GM21526 (cell line): ENCODE measurements around the gene MID1.
A peak's percentile ranks its signal among the peaks of the same experiment; 100 is the strongest.
"Not testable (repeated sequence)": the region's sequence is repeated elsewhere in the genome, so short reads cannot be mapped to it uniquely, and the experiment has no call there.

Source experiments
- ATAC-seq: cut with Tn5 transposase; IDR thresholded peaks from one replicate; pipeline ENCODE4 v1.9.1; 2021; ENCODE audit warnings: moderate library complexity; ENCODE audit not compliant: unreplicated experiment, low FRiP score

MID1 gene

DNA sequence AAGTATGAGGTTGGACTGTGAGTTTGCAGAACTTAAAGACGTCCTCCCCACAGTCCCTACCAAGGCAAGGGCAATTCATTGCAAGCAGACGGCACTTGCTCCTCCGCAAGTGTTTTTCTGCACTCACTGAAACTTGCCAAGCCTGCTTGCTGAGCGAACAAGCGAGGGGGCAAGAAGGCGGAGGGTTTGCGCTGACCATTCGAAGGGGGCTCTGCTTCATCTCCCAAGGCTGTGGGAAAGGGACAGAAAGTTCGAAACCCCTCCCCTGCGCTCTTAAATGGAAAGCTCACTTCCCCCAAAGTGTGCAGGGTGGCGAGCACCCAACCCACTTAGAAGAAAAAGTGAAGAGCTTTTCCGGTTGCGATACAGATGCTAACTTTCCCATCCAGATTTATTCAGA, 1.4 kb downstream of the MID1 start:
- ATAC-seq, result no peak

DNA sequence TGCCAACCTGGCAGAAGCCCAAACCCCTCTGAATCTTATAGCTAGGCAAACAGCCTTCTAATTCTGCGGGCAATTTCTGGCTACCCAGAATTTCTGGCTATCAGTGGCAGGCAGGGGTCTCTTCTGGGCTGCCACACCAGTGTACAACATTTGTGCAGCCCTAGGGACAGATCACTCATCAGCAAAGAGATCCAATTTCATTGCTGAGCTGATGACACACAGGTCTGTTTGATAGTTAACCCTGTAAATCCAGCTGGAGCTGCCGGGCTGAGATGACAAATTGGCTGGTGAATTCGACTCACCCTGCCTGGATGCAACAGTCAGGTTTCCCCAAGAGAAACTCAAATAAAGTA, 2.4 kb downstream of the MID1 start:
- no peak for ATAC-seq

DNA sequence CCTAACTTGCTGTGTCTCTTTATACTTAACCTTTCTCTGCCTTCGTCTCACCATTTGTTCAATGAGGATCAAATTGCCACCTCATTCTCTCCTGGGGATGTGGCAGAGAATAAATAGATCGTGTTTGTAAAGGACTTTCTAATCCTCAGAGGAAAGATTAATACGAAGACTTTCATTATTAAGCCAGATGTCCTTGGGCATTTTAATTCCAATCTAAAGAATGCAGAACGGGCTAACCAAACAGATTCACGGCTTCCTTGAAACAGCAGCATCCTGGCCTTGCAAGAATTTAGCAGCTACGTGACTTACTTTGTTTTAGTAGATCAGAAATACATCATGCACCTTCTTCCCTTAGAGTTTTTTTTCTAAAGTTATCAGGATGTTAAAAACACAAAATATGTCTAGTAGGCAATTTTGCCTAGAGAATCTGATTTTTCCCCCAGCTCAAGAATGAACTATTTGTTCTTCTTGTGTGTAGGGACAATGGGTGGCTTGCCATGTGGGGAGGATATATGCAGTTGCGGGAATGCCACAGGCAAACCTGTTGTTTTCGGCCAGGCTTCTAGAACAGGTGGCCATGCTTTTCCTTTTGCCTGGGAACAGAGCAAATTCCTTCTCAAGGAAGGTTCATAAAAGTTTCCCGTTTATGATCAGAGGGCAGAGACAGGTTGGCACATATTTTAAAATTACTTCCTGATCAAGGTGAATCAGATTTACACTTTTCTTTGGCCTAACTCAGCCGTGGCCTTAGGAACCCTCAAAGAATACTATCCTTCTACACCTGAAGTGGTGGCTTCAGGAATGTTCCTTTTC, 3.0 kb downstream of the MID1 start:
- ATAC-seq, result no peak

- peak; percentile 75 for ATAC-seq
These were observed 4.2 kb downstream of the MID1 start for GRCh38 chrX:10615931-10616774.

DNA sequence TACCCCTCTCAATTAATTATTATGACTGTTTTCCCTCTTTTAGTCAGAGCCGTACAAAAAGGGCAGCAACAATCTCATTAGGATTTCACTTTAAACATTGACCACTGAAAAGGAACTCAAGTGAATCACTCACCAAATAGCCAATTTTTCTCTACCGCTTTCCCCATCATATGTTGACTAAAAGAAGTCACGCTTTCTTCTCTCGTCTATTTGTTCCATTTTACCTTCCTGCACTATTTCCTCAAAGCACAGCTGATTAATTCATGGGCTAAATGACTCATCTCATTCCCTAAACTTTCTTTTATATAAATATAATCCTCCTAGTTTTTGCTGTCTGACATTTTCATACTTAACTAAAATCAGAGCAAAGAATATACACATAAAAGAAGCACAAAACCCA, 8.2 kb downstream of the MID1 start:
- no peak for ATAC-seq

GRCh38 chrX:10611441-10612090, 8.8 kb downstream of the MID1 start:
- ATAC-seq, result no peak

DNA sequence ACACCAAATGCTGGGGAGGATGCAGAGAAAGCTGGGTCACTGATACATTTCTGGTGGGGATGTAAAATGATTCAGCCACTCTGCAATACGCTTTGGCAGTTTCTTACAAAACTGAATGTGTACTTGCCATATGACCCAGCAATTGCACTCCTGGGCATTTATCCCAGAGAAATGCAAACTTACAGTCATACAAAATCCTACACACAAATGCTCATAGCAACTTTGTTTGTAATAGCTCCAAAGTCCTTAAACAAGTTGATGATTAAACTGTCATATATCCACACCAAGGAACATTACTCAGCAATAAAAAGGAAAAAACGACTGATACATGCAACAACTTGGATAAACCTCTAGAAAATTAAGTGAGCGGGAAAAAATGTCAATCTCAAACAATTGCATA, 12.3 kb downstream of the MID1 start:
- no peak for ATAC-seq

DNA sequence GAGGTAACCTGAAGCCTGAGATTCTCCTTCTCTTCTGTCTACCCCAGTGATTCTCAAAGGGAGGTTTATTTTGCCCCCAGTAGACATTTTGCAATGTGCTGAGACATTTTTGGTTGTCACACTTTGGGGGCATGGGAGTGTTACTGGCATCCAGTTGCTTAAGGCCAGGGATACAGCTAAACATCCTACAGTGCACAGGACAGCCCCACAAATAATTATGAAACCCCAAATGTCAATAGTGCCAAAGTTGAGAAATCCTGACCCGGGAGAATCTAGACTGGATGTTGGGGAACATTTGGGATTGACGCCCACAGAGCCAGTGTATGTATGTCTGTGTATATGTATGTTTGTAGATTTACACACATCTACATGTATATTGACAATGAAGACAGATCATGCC, 13.2 kb downstream of the MID1 start:
- no peak for ATAC-seq

GRCh38 chrX:10603612-10604011, 16.8 kb downstream of the MID1 start:
- no peak for ATAC-seq

- no peak for ATAC-seq
These were observed 17.7 kb downstream of the MID1 start for GRCh38 chrX:10602646-10603045.

- no peak for ATAC-seq
These were observed 19.9 kb downstream of the MID1 start for GRCh38 chrX:10600479-10600878.

GRCh38 chrX:10598540-10598939, 21.8 kb downstream of the MID1 start:
- ATAC-seq, result no peak

- ATAC-seq, result no peak
These were observed 22.5 kb downstream of the MID1 start for GRCh38 chrX:10597871-10598270.

DNA sequence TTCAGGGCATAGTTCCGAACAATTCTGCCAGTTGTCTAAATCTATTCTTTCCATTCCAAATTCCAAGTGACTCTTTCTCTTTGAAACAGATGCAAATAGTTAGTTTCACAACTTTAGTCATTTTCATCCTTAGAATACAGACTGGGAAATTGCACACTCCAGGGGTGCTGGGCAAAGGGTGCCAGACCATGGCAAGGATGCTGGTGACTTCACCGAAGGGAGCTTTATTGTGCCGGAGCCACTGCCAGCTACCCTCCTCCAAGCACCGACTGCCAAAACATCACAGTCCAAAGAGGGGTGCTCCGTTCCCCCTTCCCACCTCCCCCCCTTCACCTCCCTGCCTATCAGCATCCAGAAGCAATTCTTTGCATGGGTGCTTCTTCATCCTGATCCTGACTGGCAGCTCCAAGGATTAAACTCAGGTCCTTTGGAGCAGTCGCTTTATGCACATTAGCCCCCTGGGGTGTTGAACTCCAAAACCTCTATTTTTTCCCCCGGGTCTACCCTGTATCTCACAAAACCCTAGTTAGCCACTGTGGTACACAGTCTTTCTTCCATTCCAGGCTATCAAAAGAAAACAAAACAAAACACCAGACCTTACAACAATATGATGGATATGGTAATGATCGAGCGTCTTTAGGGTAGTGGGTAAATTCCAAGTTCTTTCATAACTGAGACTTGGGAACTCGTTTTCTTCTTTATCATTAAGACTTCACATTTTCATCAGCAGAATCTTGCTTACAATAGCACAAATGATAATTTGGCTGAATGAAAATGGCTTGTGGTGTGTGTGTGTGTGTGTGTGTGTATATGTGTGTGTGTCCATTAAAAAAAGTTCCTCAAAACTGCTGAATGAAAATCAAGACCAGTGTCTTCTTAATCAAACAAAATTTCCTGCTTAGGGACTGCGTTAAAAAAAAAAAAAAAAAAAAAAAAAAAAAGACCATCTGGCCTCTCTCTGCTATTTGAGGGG, 28.7 kb downstream of the MID1 start:
- no peak for ATAC-seq

- not testable (repeated sequence) for ATAC-seq
These were observed 30.6 kb downstream of the MID1 start for GRCh38 chrX:10589787-10590186.

GRCh38 chrX:10589098-10589497, 31.3 kb downstream of the MID1 start:
- no peak for ATAC-seq

GRCh38 chrX:10584882-10585281, 35.5 kb downstream of the MID1 start:
- ATAC-seq, result not testable (repeated sequence)

DNA sequence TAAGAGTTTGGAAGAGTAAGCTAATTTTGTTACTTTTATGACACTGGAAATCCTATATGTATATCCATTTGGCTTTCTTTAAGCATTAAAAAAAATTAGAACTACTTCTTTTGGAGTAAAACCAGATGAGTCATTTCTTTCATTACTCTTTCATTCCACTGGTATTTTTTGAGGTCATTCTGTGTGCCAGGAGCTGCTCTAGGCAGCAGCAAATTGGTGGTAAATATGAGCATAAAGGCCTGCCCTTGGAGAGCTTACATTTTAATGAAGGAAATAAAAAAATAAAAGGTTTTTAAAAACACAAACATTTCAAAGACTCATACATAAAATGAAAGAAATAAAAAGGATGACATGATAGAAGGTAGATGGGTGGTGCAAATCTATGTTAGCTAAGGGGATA, 37.4 kb downstream of the MID1 start:
- ATAC-seq, result no peak

- ATAC-seq, result no peak
These were observed 38.1 kb downstream of the MID1 start for GRCh38 chrX:10582215-10582733.
